ENCODE measurements around the gene MTA1. TPM values are rescaled to one million over a fixed set of nuclear protein-coding genes. Genes with fewer than 3 reads are reported as not detected.

MTA1 gene
- total and polyA plus RNA-seq, 10 of the 15 experiments (the other 5 are each of a cell fraction or from before 2014, with no cell fraction given): 0.14 to 162 (median 30.6) TPM

DNA sequence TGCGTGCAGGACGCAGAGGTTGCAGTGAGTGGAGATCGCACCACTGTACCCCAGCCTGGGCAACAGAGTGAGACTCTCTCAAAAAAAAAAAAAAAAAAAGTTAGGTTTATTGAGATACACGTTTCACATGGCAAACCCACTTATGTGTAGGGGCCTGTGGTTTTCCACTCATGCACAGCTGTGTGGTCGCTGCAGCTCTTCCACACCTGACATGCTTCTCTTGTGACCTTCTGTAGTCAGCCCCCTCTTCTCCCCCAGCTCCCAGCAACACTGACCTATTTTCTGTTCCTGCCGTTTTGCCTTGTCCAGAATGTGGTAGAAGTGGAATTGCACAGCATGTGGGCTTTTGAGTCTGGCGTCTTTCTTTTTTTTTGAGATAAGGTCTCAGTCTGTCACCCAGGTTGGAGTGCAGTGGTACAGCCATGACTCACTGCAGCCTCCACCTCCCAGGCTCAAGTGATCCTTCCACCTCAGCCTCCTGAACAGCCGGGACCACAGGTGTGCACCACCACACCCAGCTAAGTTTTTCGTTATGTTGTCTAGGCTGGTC, 8.4 kb downstream of the MTA1 start:
- ChIA-PET RAD21 (ENCODE audit: unreplicated experiment) (no interaction called here), CTCF (no interaction called here), POLR2A (no interaction called here), SMC1A (ENCODE audit: uncharacterized antibody, unreplicated experiment) (interaction anchor here (0.8 kb wide), 1 partner anchor 52 kb away, joined by 3 read pairs; no protein-coding TSS in a partner anchor)
- 81% methylated on average over 9 of the region's 9 CpGs for WGBS (ENCODE audit: insufficient coverage, insufficient replicate concordance, low lambda C conversion rate, missing lambda C conversion rate)
- Histone ChIP-seq H3K27me3 (replicated peaks in 1 of 2; ENCODE audit: control insufficient read depth in 2 of 2, insufficient read depth in 2 of 2, low read length in 1 of 2) (no peaks in the 10 kb centered on the region), H3K27ac (ENCODE audit: control insufficient read depth, insufficient read depth) (no peak overlapping the region), H3K9ac (ENCODE audit: control insufficient read depth, insufficient read depth, low read length) (no peak overlapping the region), H2AFZ (ENCODE audit: control insufficient read depth, low read depth, low read length) (no peak overlapping the region), H3K4me1 (ENCODE audit: control insufficient read depth, insufficient read depth, low read length) (no peaks in the 10 kb centered on the region), H4K20me1 (ENCODE audit: control insufficient read depth, insufficient read depth) (no peaks in the 10 kb centered on the region; the same call in 1 of the 2 replicates), H3K9me3 (replicated peaks; ENCODE audit: control insufficient read depth, insufficient read depth, low read length) (no peaks in the 10 kb centered on the region; the same call in 2 of the 3 replicates), H3K79me2 (ENCODE audit: control insufficient read depth, insufficient read depth, low read length) (peaks cover 33% of the 10 kb centered on the region), H3K4me2 (ENCODE audit: control insufficient read depth, insufficient read depth) (no peak overlapping the region), H3K4me3 (no peak overlapping the region), H3K36me3 (ENCODE audit: control insufficient read depth in 2 of 2, insufficient read depth in 2 of 2, low read length in 1 of 2) (peaks cover 4% of the 10 kb centered on the region in 2 experiments; a peak in 3 of 4 replicates)
- in situ Hi-C loops (cut with MboI): no loop called here
- intact Hi-C loops (cut with micrococcal nuclease; ENCODE audit: unreplicated experiment): no loop called here
- DNase-seq (ENCODE audit: low read depth, low spot score) (no peak), ATAC-seq (no peak), FAIRE-seq (no peak)
- TF ChIP-seq ZBTB11 (CRISPR knock-in tag; IDR thresholded peaks at IDR 0.05) (no peak), RAD21 (IDR thresholded peaks at IDR 0.05; ENCODE audit: insufficient read depth, low read depth, low read length) (no peak), PBX3 (IDR thresholded peaks at IDR 0.05; ENCODE audit: insufficient replicate concordance, low read depth, low read length) (no peak), YBX1 (IDR thresholded peaks at IDR 0.05) (no peak), RBBP5 (conservative IDR thresholded peaks at IDR 0.05) (no peak), E4F1 (IDR thresholded peaks at IDR 0.05; ENCODE audit: borderline replicate concordance, partially characterized antibody) (no peak), JUND (IDR thresholded peaks at IDR 0.05; ENCODE audit: low read depth, low read length) (no peak)
- no TSS peak for BruUV-seq (replicated peaks)
